Parathyroid adenoma (tissue), 2 donors: ENCODE data around the gene FTCDNL1.

Experiments used
- H2AFZ ChIP-seq: fragments of 300-600 bp; sonication (generic); one replicate; pipeline ENCODE4 v1.7.0; 2017; ENCODE audit warnings: antibody characterized with exemption, mild to moderate bottlenecking
- H3K27ac ChIP-seq: fragments of 300-600 bp; sonication (generic); one replicate; pipeline ENCODE4 v1.7.0; 2017
- H3K27me3 ChIP-seq: fragments of 300-600 bp; sonication (generic); one replicate; pipeline ENCODE4 v1.7.0; 2017; ENCODE audit warnings: low read length; ENCODE audit not compliant: control insufficient read depth, insufficient read depth
- H3K36me3 ChIP-seq: fragments of 300-600 bp; sonication (generic); one replicate; pipeline ENCODE4 v1.7.0; 2017; ENCODE audit warnings: low read length; ENCODE audit not compliant: control insufficient read depth, insufficient read depth
- H3K4me1 ChIP-seq: fragments of 300-600 bp; sonication (generic); one replicate; pipeline ENCODE4 v1.7.0; 2017; ENCODE audit warnings: control low read depth
- H3K4me2 ChIP-seq: fragments of 300-600 bp; sonication (generic); one replicate; pipeline ENCODE4 v1.7.0; 2017; ENCODE audit warnings: low read length
- H3K4me3 ChIP-seq: fragments of 300-600 bp; sonication (generic); one replicate; pipeline ENCODE4 v1.7.0; 2017; ENCODE audit warnings: low read depth, low read length
- H3K79me2 ChIP-seq: fragments of 300-600 bp; sonication (generic); one replicate; pipeline ENCODE4 v1.7.0; 2017; ENCODE audit warnings: control low read depth
- H3K9ac ChIP-seq: fragments of 300-600 bp; sonication (generic); one replicate; pipeline ENCODE4 v1.7.0; 2017; ENCODE audit warnings: mild to moderate bottlenecking
- H3K9me3 ChIP-seq: fragments of 300-600 bp; sonication (generic); one replicate; pipeline ENCODE4 v1.7.0; 2017; ENCODE audit warnings: low read length; ENCODE audit not compliant: control insufficient read depth
- CTCF ChIP-seq: fragments of 300-600 bp; sonication (generic); IDR thresholded peaks from one replicate; pipeline ENCODE4 v1.7.0; 2017; ENCODE audit warnings: antibody characterized with exemption, mild to moderate bottlenecking
- donor health status: primary hyperparathyroidism.

The FTCDNL1 gene

GRCh38 chr2:199784512-199784911 lies 66.5 kb downstream of the FTCDNL1 start:
- H3K27me3 ChIP-seq, result no peaks in the 10 kb centered on the region
- H3K4me2 ChIP-seq, result no peak overlapping the region
- no peaks in the 10 kb centered on the region for H3K4me1 ChIP-seq

GRCh38 chr2:199779589-199779988 lies 71.4 kb downstream of the FTCDNL1 start:
- Histone ChIP-seq H3K9ac (no peak overlapping the region), H3K36me3 (no peaks in the 10 kb centered on the region)

More at GRCh38 chr2:199784512-199784911, 66.5 kb downstream of the FTCDNL1 start:
- Histone ChIP-seq H3K27ac (no peak overlapping the region), H3K9me3 (no peaks in the 10 kb centered on the region), H3K36me3 (no peaks in the 10 kb centered on the region), H3K9ac (no peak overlapping the region), H3K4me3 (no peak overlapping the region), H2AFZ (no peak overlapping the region), H3K79me2 (no peaks in the 10 kb centered on the region)
- TF ChIP-seq CTCF, result no peak

GRCh38 chr2:199778655-199779054 lies 72.3 kb downstream of the FTCDNL1 start:
- no peaks in the 10 kb centered on the region for H3K36me3 ChIP-seq
- no peaks in the 10 kb centered on the region for H3K4me1 ChIP-seq
- no peak for TF ChIP-seq CTCF
- no peak overlapping the region for H3K4me3 ChIP-seq
- no peaks in the 10 kb centered on the region for H3K79me2 ChIP-seq
- H2AFZ ChIP-seq, result no peak overlapping the region
- no peaks in the 10 kb centered on the region for H3K27me3 ChIP-seq
- no peak overlapping the region for H3K9ac ChIP-seq
- no peak overlapping the region for H3K4me2 ChIP-seq
- no peak overlapping the region for H3K27ac ChIP-seq
- H3K9me3 ChIP-seq, result no peaks in the 10 kb centered on the region

More at GRCh38 chr2:199779589-199779988, 71.4 kb downstream of the FTCDNL1 start:
- no peak for TF ChIP-seq CTCF
- no peaks in the 10 kb centered on the region for H3K27me3 ChIP-seq
- no peaks in the 10 kb centered on the region for H3K4me1 ChIP-seq
- no peaks in the 10 kb centered on the region for H3K9me3 ChIP-seq
- H3K4me2 ChIP-seq, result no peak overlapping the region
- H3K79me2 ChIP-seq, result no peaks in the 10 kb centered on the region
- H2AFZ ChIP-seq, result no peak overlapping the region
- no peak overlapping the region for H3K4me3 ChIP-seq
- no peak overlapping the region for H3K27ac ChIP-seq

GRCh38 chr2:199777916-199778315 lies 73.1 kb downstream of the FTCDNL1 start:
- Histone ChIP-seq H3K27me3 (no peaks in the 10 kb centered on the region), H3K4me1 (no peaks in the 10 kb centered on the region), H3K4me2 (no peak overlapping the region), H3K36me3 (no peaks in the 10 kb centered on the region), H3K9me3 (no peaks in the 10 kb centered on the region), H3K4me3 (no peak overlapping the region), H3K27ac (no peak overlapping the region), H2AFZ (no peak overlapping the region), H3K79me2 (no peaks in the 10 kb centered on the region), H3K9ac (no peak overlapping the region)
- TF ChIP-seq CTCF, result no peak

GRCh38 chr2:199777315-199777714 lies 73.7 kb downstream of the FTCDNL1 start:
- H2AFZ ChIP-seq, result no peak overlapping the region
- no peak overlapping the region for H3K27ac ChIP-seq
- no peaks in the 10 kb centered on the region for H3K36me3 ChIP-seq
- no peak overlapping the region for H3K4me3 ChIP-seq
- no peaks in the 10 kb centered on the region for H3K4me1 ChIP-seq
- no peaks in the 10 kb centered on the region for H3K9me3 ChIP-seq
- H3K79me2 ChIP-seq, result no peaks in the 10 kb centered on the region
- H3K9ac ChIP-seq, result no peak overlapping the region
- no peak overlapping the region for H3K4me2 ChIP-seq
- H3K27me3 ChIP-seq, result no peaks in the 10 kb centered on the region
- no peak for TF ChIP-seq CTCF
